Measurements from ENCODE around the gene POLA1.

- TF ChIP-seq CTCF (IDR thresholded peaks at IDR 0.05) (no peak), POLR2A (IDR thresholded peaks at IDR 0.05) (no peak), POLR2AphosphoS5 (IDR thresholded peaks at IDR 0.05) (no peak)
These were observed 9.4 kb downstream of the POLA1 start for GRCh38 chrX:24703185-24703494.

Data from transverse colon (tissue), 4 donors.